ENCODE data around the gene DGCR8.
A peak's percentile ranks its signal among the peaks of the same experiment; 100 is the strongest.

Gene DGCR8

DNA sequence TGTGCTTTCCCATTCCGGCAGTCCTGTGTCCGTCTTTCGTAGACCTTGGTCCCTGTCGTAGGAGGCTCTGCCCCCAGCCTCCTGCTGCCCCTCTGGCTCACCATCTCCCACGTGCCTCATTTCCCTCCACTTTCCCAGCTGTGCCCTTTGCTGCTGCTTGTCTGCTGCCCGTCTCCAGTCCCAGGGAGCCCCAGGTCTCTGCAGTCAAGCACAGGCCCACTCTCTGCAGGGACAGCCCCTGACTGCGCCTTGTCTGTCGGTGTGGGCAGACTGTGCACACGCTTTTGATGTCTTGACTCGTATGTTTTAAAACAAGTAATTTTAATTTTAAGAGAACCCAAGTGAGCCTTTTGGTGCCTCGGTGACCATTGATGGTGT is 12.4 kb downstream of the DGCR8 start:
- no peak for DNase-seq

DNA sequence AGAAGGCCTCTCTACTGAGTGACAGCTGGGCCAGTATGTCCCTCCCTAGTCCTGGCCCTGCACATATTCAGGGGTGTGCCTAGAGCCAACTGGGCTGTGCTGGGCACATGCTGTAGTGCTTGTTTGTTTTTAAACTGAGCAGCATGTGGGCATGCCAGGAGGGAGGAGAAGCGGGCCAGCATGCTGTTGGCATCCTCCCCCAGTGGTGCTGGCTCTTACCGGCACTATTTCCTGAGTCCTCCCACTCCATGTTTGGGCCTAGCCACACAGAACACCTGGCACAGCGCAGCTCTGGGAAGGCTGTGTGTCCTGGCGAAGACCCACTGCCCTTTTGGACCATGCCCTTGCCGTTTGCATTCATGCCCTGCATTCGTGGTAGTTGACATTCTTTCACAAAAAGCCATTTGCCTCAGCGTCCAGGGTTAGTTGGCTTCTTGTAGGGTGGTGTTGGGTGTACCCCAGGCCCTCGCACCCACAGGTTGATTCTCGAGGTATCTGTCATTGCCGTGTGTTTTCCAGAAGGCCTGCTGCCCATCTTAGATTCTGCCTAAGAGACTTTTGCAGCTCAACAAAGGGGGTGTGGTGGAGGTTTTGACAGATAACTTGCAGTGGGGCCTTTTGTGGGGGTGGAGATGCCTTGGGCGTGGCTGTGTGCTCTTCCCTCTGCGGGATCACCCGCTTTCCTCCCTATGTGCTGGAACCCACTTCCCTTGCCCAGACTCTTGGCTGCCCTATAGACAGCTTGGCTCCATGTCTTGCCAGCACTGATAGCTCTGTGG is 13.6 kb downstream of the DGCR8 start:
- DNase-seq: no peak

DNA sequence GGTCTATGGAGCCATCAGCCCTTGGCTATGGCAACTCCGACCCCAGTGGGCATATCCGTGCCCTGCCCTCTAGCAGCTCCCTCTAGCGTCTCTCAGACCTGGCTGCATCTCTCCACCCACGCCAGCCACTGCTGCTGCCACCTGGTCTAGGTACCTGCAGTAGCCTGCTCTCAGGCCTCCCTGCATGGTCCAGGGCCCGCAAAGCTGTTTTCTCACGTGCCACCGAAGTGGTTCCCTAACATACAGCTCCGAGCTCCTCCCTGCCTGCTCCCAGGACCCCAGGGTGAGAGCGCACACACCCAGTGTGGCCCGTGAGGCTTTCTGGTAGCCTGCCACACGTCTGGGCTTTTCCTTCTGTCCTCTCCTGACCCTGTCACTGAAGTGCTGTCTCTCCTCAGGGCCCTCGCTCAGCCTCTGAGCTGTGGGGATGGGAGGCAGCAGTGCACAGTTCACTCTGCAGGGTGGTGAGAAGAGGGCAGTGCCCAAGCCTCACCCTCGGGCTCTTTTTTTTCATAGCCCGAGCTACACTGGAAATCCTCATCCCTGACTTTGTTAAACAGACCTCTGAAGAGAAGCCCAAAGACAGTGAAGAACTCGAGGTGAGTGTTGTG is 14.3 kb downstream of the DGCR8 start:
- DNase-seq: no peak

DNA sequence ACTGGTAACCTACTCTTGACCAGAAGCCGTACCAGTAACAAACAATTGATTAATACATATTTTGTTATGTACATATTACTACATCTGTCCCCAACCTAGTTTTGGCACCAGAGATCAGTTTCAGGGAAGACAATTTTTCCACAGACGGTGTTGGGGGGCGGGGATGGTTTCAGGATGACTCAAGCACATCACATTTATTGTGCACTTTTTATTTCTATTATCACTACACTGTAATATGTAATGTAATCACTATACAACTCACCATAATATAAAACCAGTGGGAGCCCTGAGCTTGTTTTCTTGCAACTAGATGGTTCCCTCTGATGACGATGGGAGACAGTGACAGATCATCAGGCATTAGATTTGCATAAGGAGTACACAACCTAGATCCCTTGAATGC is 15.5 kb downstream of the DGCR8 start:
- DNase-seq: no peak

DNA sequence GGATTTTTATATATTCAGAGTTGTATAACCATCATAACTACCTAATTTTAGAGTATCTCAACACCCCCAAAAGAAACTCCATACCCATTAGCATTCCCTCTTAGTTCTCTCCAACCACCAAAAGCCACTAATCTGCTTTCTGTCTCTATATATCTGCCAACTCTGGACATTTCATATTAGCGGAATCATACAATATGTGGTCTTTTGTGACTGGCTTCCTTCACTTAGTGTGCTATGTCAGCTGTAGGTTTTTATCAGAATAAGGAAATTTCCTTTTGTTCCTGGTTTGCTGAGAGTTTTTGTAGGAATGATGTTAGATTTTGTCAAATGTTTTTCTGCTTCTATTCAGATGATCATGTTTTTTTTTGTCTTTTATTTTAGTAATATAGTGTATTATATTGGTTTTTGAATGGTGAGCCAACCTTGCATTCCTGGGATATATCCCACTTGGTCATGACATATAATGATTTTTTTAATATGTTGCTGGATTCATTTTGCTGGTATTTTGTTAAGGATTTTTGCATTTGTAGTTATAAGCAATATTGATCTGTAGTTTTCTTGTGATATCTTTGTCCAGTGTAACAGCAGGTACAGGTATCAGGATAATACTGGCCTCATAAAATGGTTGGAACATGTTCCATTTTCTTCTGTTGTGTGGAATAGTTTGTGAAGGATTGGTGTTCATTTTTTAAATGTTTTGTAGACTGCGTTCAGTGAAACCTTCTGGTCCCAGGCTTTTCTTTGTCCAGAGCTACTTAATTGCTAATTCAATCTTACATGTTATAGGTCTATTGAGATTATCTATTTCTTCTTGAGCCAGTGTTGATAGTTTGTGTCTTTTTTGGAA is 16.8 kb downstream of the DGCR8 start:
- no peak for DNase-seq

DNA sequence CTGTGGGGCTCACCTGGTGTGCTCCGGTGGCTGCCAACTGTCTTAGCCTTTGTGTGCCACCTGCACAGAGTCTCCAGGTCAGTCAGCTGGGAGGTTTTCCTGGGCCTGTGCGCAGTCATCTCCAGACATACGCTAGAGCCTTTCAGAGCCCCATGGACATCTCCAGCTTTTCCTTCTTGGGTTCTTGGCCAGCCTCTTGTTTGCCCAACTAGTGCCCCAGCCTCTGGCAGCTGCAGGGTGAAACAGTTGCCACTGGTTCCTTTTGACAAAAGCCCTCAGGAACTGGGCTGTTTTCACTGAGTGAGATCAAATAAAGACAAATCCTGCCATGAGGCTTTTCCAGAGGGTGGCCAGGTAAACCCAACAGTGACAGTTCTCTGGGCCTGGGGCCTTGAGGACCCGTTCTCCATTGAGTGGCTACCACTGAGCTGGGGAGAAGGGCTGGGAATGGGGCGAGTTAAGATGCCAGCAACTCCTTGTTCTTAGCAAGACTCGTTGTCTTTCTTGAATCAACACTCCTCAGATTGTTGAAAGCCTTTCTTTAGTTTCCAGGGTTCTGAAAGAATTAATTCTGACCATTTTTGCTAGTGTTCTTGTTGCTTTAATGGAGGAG is 19.2 kb downstream of the DGCR8 start:
- no peak for DNase-seq

DNA sequence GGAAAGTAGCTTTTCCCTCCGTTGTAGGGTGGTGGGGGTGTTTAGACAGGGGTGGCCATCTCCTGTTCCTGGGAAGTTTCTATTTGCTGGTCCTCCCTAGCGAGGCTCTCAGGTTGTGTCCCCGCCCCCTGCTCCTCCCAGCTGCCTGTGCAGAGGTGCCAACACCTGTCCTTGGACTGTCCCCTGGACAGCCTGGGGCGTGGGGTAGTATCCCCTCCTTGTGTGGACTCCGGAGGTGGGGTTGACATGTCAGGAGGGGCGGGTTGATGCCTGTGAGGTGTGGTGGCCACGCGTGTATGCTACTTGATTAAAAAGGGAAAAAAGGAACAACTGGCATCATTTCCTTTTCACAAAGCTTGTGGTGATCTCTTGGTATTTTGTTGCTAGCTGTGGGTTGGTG is 21.6 kb downstream of the DGCR8 start:
- DNase-seq: no peak

DNA sequence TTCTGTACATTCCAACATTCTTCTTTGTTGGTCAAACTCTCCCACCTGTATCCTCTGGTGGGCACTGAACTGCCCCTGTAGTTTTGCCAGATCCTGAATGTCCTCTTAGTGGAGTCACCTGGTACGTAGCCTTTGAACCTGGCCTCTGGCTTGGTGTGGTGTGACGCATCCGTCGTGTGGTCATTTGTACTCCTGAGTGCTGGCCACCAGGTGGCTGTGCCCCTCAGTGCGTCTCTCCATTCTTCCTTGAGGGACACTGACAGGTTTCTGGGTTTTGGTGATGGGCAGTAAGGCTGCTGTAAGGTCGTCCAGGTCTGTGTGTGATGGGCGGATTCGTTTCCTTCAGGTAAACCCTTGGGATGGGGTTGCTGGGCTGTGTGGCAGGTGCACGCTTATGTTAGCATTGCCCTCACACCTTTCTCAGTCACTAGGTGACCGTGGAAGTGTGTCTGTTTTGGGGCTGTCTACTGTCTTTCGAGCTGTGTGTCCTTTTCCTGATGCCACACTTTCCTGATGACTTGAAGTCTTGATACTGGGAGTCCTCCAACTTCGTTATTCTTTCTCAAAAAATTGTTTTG is 22.3 kb downstream of the DGCR8 start:
- no peak for DNase-seq

DNA sequence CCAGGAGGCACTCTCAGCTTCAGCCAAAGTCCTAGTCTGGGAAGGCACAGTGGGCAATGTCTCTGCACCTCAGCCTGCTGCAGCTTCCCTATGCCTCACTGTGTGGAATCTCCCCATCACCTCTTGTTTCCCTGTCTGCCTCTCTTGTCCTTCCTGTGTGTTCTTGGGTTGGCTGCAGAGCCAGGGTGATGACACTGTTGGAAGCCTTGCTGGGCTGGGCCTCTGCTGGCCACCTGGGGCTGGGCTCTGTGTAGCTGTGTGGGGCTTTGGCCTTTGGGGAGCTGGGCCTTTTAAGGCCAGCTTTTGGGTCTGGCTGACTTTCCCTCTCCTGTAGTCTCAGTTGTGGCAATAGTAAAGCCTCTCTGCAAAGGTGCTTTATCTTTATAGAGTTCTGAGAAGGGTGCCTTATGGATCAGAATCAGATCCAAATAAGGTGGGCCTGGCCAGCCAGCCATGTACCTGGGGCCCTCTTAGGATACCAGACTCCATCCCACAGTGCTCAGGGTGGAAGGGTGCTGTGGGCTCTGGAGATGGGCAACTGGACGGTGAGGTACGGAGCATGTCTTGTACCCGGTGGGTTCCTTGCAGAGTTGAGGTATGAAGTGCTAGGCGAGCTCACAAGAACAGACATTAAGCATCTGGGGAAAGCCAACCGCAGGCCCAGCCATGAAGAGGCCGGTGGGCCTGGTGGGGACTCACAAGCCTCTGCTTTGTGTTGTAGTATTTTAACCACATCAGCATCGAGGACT is 25.6 kb downstream of the DGCR8 start:
- no peak for DNase-seq

DNA sequence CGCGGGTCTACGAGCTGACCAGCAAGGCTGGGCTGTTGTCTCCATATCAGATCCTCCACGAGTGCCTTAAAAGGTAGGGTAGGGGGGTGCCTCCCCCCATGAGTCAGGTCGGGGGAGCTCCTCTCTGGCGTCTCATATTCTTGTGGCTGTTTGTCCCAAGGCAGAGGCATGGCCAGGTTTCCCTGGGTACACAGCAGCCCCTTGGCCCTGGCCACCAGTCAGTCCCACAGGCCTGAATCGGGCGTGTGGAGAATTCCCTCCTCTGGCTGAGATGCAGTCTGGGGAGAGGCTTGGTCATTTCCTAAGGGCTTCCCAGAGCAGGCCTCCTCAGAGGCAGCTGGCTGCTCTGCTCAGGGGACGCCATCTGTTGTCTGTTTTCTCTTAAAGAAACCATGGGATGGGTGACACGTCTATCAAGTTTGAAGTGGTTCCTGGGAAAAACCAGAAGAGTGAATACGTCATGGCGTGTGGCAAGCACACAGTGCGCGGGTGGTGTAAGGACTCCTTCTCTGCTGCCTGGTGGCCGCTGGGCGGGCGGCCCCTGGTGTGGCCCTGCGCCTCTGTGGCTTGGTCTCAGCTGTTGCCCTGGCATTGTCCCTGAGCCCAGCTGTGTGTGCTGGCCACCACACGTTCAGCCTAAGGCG is 26.3 kb downstream of the DGCR8 start:
- no peak for DNase-seq

DNA sequence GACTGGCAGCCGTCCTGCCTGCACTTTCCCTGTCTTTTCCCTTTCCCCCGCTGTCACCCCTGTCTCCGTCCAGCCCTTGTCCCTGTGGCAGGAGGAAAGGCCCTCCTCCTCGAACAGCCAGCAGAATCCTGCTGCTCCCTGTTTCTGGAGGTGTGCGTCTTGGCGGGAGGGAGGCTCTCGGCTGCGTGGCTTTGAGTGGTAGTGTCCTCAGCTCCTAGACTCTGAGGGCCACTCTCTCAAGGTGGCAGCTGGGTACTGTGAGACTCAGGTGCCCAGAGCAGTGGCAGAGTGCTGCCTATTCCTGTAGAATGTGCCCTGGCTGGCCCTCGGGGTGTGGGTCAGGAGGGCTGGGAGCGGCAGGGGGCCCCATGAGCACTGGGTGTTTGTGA is 26.8 kb downstream of the DGCR8 start:
- DNase-seq: no peak

DNA sequence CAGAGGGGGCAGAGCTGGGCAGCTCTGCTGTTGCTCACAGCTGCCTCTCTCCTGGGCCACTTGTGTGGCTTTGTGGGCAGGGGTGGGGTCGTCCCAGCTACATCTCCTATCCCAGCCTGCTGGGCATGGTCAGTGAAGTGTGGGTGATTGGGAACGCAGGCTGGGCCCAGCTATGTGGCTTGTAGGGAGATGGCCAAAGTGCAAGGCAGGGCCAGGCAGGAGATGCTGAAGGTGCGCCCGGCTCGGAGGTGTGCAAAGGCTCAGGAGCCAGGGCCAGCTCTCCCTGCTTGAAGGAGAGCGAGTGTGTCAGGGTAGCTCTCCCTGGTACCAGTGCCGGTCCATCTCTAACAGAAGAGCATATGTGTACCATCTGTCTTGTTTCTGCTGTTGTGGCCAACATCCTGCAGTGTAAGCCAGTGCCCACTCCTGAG is 27.4 kb downstream of the DGCR8 start:
- DNase-seq: no peak

DNA sequence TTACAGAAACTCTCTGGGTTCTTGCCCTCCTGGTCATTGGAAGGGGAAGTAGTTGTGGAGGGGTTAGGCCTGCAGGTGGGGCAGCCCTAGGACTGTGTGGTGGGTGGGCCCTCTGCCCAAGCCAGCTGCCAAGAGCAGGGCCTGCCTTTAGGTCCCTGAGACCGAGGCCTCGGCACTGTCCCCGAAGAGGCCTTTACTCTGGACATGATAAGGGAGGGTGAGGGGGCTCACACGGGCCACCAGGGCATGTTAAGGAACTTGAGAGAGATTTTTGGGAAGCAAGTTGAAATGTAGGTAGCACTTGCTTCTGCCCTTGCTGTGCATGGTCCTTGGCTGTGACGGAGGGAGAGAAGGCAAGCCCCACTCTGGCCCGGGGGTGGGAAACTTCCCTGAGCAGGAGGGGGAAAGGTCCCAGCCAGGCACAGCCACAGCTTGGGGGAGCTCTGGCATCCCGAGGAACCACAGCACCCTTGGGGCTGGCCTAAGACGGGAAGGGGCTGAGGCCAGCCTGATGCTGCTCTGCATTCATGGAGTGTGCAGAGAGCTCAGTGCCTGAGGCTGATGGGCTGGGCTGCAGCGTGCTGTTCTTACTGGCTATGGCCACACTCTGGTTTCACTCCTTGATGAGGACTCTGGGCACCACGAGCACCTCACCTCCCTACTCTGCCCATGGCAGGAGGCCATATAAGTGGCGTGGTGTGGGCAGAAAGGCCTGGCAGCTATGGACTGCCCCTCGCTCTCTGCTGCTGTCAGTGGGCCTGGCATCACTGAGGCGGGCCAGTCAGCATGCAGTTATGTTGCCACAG is 28.1 kb downstream of the DGCR8 start:
- DNase-seq: no peak

DNA sequence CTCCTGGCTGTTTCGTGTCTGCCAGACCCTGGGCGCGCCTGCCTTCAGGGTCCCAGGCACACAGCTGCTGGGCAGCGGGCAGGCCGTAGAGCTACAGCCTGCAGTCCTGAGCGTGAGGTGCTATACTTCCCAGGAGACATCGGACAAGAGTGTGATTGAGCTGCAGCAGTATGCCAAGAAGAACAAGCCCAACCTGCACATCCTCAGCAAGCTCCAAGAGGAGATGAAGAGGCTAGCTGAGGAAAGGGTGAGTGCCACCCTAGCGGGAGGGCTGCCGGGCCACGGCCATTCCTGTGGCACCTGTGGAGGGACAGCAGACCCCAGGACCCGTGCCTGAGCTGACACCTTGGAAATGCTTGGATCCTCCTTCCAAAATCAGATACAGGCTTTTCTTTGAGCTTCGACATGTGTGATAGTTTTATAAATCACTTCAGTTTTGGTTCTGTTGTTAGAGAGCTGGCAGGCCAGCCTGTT is 28.8 kb downstream of the DGCR8 start:
- no peak for DNase-seq

DNA sequence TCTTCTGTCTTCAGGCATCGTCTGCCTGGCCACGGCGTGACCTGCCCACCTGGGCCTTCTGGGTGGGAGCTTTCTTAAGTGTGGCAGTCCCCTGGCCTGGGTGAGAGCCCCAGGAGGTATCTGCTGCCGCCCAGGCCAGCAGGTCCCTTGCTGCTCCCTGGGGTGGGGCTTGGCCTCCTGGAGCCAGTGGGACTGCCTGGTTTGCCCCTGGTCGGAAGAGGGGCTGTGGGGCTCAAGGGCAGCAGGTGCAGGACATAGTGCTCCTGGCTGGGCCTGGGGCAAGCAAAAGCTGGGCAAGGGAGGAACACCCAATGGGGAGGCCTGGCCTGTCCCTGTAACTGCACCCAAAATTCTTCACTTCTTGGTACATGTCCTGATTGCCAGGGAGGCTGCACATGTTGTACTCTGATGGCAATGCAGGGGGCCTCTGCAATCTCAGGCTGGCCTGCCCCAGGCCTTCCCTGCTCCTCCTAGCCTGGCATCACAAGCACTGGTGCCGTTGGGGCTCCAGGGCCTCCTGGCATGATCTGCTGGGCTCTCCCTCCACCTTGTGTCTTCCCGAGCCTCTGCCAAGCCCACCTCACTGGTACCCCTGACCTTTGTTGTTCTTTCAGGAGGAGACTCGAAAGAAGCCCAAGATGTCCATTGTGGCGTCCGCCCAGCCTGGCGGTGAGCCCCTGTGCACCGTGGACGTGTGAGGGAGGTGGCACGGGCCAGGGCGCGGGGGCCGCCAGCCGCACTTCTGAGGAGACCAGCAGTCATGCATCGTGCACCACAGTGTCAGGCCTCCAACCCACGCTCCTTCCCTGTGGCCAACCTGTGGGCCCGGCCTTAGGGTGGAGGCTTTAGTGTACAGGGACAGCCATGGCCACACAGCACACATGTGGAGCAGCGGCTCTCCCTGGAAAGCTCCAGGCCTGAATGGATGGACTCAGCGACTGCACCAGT is 29.6 kb downstream of the DGCR8 start:
- DNase-seq: no peak

DNA sequence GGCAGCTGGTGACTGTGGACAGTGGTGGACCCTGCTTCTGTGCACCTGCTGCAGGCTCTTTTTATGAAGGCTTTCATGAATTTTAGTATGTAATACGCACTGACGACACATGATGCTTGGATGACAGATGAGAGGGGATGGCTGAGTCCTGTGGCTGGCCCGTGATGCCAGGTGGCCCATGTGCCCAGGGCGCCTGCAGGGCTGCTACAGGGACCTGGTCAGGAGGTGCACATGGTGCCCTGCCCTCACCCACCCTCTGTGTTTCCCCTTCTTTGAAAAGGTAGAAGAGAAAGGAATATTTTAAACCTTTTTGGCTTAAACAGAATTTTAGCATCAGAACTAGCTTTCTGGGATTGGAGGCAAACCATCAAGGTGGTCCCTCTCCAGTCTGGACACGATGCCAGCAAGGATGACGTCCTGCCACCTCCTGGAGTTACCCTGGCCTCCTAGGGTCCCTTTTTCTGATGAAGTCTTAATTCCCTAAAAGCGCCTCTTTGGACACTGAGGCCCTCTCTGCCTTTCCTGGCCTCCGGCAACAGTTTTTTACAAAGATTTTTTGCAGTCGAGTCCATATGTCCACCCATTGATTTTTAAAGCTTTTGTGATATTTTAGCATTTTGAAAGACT is 30.4 kb downstream of the DGCR8 start:
- no peak for DNase-seq

DNA sequence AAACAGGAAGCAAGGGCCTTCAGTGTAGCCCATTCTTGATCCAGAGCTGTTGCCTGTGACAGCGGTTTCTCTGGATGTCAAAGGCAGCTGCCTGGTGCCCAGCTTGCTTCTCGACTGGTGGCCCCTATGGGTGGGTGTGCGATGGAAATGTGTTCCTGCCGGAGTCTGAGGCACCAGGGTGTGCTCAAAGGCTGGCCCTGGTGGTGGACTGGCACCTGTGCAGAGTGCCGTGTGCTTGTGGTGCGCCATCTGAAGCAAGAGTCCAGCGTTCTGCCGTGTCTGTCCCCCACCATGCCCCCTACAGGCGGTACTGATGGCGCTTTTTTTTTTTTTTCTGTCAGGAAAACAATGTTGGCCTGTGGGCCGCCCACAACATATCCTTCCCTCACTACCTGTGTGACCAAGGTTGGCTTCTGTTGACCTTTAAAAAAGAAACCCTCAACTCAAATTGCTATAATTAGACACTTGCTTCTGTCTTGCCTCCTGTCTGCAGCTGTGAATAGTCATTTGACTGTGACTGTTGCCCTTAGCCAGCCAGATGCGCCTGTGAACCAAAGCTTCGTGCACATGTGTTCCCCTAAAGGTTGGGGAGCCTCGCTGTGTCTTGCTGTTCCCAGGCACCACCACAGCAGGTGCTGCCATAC is 31.1 kb downstream of the DGCR8 start:
- peak; percentile 15 for DNase-seq

Data from NCI-H2171 (cell line).